Astrocyte (in vitro differentiated cells and primary cell): ENCODE data around the gene TNFAIP8L3.

Experiments
- CTCF ChIP-seq: IDR thresholded peaks from 2 replicates; pipeline ENCODE4 v1.5.1; 2011; ENCODE audit warnings: low read depth, mild to moderate bottlenecking, inconsistent platforms, low read length, moderate library complexity; ENCODE audit not compliant: insufficient read depth
- EZH2 ChIP-seq: IDR thresholded peaks from 2 replicates; pipeline ENCODE4 v1.6.1; 2012; ENCODE audit warnings: mild to moderate bottlenecking, low read length, inconsistent platforms; ENCODE audit not compliant: insufficient read depth

- no peak for TF ChIP-seq EZH2
- TF ChIP-seq CTCF: no peak
Measured at GRCh38 chr15:51049081-51049480, 45.6 kb downstream of the TNFAIP8L3 start.
